Raji (cell line): ENCODE results near the gene RGS12.

Experiments
- POLR2A ChIP-seq: IDR thresholded peaks from 2 replicates; pipeline ENCODE4 v1.6.1; 2011; ENCODE audit warnings: low read depth, low read length, control low read depth; ENCODE audit not compliant: insufficient read depth

Gene RGS12

GRCh38 chr4:3250438-3250955 lies 42.3 kb upstream of the RGS12 start:
- no peak for TF ChIP-seq POLR2A

- TF ChIP-seq POLR2A: no peak
These were observed 41.7 kb upstream of the RGS12 start for GRCh38 chr4:3250956-3251690.

GRCh38 chr4:3251691-3252479 lies 40.9 kb upstream of the RGS12 start:
- no peak for TF ChIP-seq POLR2A

- no peak for TF ChIP-seq POLR2A
These were observed 40.4 kb upstream of the RGS12 start for GRCh38 chr4:3252480-3252828.

GRCh38 chr4:3252831-3253641 lies 39.8 kb upstream of the RGS12 start:
- no peak for TF ChIP-seq POLR2A

GRCh38 chr4:3253808-3254207 lies 39.0 kb upstream of the RGS12 start:
- TF ChIP-seq POLR2A: no peak

GRCh38 chr4:3254302-3255131 lies 38.3 kb upstream of the RGS12 start:
- no peak for TF ChIP-seq POLR2A

- TF ChIP-seq POLR2A: no peak
These were observed 37.1 kb upstream of the RGS12 start for GRCh38 chr4:3255611-3256186.

GRCh38 chr4:3256230-3257102 lies 36.4 kb upstream of the RGS12 start:
- no peak for TF ChIP-seq POLR2A

GRCh38 chr4:3257103-3257555 lies 35.7 kb upstream of the RGS12 start:
- no peak for TF ChIP-seq POLR2A

- no peak for TF ChIP-seq POLR2A
These were observed 35.0 kb upstream of the RGS12 start for GRCh38 chr4:3257556-3258482.
